Measurements from ENCODE around the gene PTPRN2.

DNA sequence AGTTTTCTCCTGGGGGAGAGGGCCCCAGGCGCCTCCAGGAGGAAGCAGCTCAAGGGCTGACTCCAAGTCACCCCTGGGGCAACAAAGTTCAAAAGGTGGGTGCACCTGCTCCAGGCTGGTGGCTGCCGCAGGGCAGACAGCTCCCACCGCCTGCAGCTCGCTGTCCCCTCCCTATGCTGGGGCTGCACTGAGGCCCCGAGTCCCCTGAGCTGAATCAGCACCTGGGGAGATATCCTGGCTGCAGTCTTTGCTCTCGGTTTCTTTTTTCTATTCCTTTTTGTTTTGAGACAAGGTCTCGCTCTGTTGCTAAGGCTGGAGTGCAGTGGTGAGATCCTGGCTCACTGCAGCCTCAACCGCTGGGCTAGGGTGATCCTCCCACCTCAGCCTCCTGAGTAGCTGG lies 1067.4 kb downstream of the PTPRN2 start:
- TF ChIP-seq CREB1 (IDR thresholded peaks at IDR 0.05) (no peak), CREB1 (CRISPR knock-in tag; IDR thresholded peaks at IDR 0.05) (no peak), ZNF512 (CRISPR knock-in tag; IDR thresholded peaks at IDR 0.05) (no peak), HMGXB4 (CRISPR knock-in tag; IDR thresholded peaks at IDR 0.05; ENCODE audit: borderline replicate concordance in 1 of 2, low read depth in 1 of 2) (no peak), TBL1XR1 (IDR thresholded peaks at IDR 0.05; ENCODE audit: borderline replicate concordance, low read length, partially characterized antibody) (no peak), TOPORS (CRISPR knock-in tag; IDR thresholded peaks at IDR 0.05) (no peak), EP300 (IDR thresholded peaks at IDR 0.05; ENCODE audit: low read depth in 2 of 2, low read length in 2 of 2) (no peak), EP300 (CRISPR knock-in tag; IDR thresholded peaks at IDR 0.05; ENCODE audit: borderline replicate concordance) (no peak), CTCF (CRISPR knock-in tag; IDR thresholded peaks at IDR 0.05) (no peak), ZNF432 (CRISPR knock-in tag; IDR thresholded peaks at IDR 0.05; ENCODE audit: borderline replicate concordance) (no peak), ZNF781 (CRISPR knock-in tag; IDR thresholded peaks at IDR 0.05; ENCODE audit: borderline replicate concordance, not compliant biosample characterization) (no peak), NR3C1 (CRISPR knock-in tag; IDR thresholded peaks at IDR 0.05) (no peak)
- TF ChIP-seq, protein P1, sequence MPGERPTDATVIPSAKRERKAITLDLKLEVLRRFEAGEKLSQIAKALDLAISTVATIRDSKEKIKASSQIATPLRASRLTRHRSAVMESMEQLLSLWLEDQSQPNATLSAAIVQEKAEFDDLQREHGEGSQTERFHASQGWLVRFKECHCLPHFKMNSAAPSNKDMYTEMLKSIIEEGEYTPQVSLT (CRISPR knock-in tag; IDR thresholded peaks at IDR 0.05; ENCODE audit: borderline replicate concordance, low read depth): no peak
- TF ChIP-seq, protein P2, sequence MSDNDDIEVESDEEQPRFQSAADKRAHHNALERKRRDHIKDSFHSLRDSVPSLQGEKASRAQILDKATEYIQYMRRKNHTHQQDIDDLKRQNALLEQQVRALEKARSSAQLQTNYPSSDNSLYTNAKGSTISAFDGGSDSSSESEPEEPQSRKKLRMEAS (IDR thresholded peaks at IDR 0.05): no peak
